HL-60/S4 treated with phorbol 12-myristate 13-acetate at 8.2 ng/mL for 4 days and 3 days (cell line): ENCODE data around the gene TRPC4AP.

Experiments used
- in situ Hi-C: fragments of 300-500 bp; cut with MboI; formaldehyde crosslinking; loops from 2 replicates; pipeline ENCODE4 v1.15.0; 2022; ENCODE audit warnings: low sequenced_read_pairs

TRPC4AP gene

GRCh38 chr20:35003211-35004031 is 89.2 kb downstream of the TRPC4AP start:
- in situ Hi-C loops, result no loop called here

- in situ Hi-C loops, result no loop called here
Observed at GRCh38 chr20:35002426-35003210, 90.0 kb downstream of the TRPC4AP start.

GRCh38 chr20:35001596-35002362 is 90.8 kb downstream of the TRPC4AP start:
- in situ Hi-C loops, result no loop called here

- in situ Hi-C loops, result no loop called here
Observed at GRCh38 chr20:35000922-35001595, 91.5 kb downstream of the TRPC4AP start.

- in situ Hi-C loops, result no loop called here
Observed at GRCh38 chr20:35000311-35000921, 92.2 kb downstream of the TRPC4AP start.

- in situ Hi-C loops, result no loop called here
Observed at GRCh38 chr20:34999782-35000181, 92.8 kb downstream of the TRPC4AP start.

- in situ Hi-C loops, result no loop called here
Observed at GRCh38 chr20:34999021-34999451, 93.6 kb downstream of the TRPC4AP start.

GRCh38 chr20:34998331-34998950 is 94.2 kb downstream of the TRPC4AP start:
- in situ Hi-C loops, result no loop called here

GRCh38 chr20:34997774-34998173 is 94.8 kb downstream of the TRPC4AP start:
- in situ Hi-C loops, result no loop called here

GRCh38 chr20:34997131-34997561 is 95.5 kb downstream of the TRPC4AP start:
- in situ Hi-C loops, result no loop called here

- in situ Hi-C loops, result no loop called here
Observed at GRCh38 chr20:34996243-34997028, 96.2 kb downstream of the TRPC4AP start.

GRCh38 chr20:34995696-34996095 is 96.9 kb downstream of the TRPC4AP start:
- in situ Hi-C loops, result no loop called here

GRCh38 chr20:34995192-34995591 is 97.4 kb downstream of the TRPC4AP start:
- in situ Hi-C loops, result no loop called here

- in situ Hi-C loops, result no loop called here
Observed at GRCh38 chr20:34994509-34995131, 98.0 kb downstream of the TRPC4AP start.

GRCh38 chr20:34993941-34994508 is 98.6 kb downstream of the TRPC4AP start:
- in situ Hi-C loops, result no loop called here

GRCh38 chr20:34992751-34993417 is 99.7 kb downstream of the TRPC4AP start:
- in situ Hi-C loops, result no loop called here

- in situ Hi-C loops, result no loop called here
Observed at GRCh38 chr20:34990661-34991214, 101.9 kb downstream of the TRPC4AP start.
